Measurements from ENCODE around the gene MSS51.
"Not testable (repeated sequence)": the region's sequence is repeated elsewhere in the genome, so short reads cannot be mapped to it uniquely, and the experiment has no call there.

MSS51 gene

DNA sequence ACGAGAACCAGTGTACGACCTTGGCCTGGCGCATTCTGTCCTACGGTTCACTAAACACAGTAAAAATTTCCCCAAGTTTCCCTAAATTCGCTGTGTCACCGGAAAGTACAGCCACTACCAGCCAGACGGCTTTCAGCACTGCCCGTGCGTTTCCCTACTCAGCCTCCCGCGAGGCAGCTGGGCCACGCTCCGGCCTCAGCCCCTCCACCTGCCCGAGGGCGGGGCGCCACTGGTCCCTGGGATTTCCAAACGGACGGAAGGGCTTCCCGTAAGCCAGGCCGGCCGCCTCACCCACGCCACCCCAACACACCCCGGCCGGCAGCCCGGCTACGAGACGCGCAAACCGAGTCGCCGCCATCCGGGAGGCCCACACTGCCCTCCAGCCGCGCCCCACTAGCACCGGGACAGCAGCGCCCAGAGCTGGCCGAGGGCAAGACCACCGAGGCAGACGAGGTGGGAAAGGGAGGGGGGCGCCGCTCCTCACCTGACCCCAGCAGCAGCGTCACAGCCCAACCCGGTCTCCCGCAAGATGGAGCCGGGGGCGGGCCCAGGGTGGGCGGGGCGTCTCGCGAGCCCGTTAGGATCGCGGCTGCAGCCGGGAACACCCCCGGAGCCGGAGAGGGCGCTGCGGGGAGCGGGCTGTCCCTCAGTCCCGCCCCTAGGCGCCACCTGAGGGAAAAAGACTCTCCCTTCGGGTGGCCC lies 19.7 kb downstream of the MSS51 start, which contains the start of gene ANXA7:
Gene ANXA7, minus strand, starts transcription at position 531 of the 702 bp plus-strand sequence. CDS start 13,202 bp downstream, outside the sequence.
- peak; percentile 60 for DNase-seq

DNA sequence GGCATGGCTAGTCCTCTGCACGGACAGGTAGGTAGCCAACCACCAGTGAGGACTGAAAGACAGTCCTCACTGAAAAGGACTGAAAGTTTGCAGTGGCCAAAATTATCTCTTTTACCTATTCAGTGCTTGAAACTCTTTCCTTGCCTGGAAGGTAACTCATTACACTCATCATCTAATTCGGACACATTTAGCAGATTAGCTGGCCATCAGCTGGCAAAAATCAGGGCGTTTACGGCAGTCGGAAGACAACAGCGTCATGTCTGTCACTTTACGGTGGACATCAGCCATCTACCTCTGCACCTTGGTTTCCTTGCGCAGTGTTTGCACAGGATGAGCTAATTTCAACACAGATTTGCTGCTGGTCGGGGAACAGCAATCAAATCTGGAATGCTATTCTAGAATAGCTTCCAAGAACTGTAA lies 20.2 kb downstream of the MSS51 start:
- peak; percentile 46 for DNase-seq

DNA sequence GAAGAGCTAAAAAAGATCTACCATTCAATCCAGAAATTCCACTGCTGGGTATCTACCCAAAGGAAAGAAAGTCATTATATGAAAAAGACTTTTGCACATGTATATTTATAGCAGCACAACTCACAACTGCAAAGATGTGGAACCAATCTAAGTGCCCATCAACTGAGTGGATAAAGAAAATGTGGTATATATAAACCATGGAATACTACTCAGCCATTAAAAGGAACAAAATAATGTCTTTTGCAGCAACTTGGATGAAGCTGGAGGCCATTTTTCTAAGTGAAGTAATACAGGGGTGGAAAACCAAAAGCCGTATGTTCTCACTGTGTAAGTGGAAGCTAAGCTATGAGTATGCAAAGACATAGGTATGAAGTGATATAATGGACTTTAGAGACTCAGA lies 22.5 kb downstream of the MSS51 start:
- DNase-seq, result no peak

DNA sequence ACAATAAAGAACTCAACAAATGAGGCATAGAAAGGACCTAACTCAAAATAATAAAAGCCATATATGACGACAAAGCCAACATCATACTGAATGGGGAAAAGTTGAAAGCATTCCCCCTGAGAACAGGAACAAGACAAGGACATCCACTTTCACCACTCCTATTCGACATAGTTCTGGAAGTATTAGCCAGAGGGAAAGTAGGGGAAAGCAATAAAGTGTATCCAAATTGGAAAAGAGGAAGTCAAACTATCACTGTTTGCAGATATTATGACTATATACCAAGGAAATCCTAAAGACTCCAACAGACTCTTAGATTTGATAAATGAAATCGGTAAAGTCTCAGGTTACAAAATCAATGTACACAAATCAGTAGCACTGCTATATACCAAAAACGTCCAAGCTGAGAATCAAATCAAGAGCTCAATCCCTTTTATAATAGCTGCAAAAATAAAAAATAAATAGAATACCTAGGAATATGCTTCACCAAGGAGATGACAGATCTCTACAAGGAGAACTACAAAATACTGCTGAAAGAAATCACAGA lies 24.3 kb downstream of the MSS51 start:
- DNase-seq, result no peak

DNA sequence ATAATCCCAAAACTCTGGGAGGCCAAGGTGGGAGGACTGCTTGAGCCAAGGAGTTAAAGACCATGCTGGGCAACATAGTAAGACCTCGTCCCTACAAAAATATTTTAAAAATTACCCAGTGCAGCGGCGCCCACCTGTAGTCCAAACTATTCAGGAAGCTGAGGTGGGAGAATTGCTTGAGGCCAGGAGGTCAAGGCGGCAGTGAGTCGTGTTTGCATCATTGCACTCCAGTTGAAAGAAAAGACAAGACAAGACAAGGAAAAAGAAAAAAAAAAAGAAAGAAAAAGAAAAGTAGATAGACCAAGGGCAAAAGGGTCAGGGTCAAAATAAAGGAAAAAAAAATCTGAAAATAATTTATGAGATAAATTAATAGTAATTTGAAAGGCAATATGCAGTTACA lies 25.3 kb downstream of the MSS51 start:
- DNase-seq, result no peak

DNA sequence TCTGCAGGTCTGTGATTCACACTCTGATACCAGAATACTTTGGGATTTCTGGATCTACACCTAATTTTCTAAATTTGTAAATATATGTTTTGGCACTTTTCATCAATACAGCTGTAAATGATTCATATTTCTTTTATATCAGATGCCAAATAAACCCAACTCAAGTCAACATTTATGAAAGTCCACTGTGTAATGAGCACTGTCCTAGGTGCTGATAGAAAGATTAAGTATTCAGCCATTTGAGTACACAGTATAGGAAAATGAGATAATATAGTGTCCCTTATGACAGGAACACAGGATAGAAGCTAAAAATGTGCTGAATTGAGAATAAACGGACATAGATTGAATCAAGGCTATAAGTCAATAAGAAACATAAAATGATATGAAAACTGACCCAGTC lies 25.9 kb downstream of the MSS51 start:
- DNase-seq, result no peak

DNA sequence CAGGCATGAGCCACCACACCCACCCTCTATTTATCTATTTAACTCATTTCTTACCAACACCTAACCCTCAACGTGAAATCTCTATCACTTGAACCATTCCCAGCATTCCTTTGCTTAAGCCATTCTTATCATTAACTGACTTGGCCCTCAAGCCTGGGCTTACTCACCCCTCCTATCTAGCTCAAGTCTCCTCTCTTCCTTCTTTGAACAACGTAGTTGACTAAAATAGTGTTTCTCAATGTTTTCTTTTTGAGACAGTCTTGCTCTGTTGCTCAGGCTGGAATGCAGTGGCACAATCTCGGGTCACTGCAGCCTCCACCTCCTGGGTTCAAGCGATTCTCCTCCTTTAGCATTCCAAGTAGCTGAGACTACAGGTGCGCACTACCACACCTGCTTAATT lies 26.5 kb downstream of the MSS51 start:
- DNase-seq, result no peak

DNA sequence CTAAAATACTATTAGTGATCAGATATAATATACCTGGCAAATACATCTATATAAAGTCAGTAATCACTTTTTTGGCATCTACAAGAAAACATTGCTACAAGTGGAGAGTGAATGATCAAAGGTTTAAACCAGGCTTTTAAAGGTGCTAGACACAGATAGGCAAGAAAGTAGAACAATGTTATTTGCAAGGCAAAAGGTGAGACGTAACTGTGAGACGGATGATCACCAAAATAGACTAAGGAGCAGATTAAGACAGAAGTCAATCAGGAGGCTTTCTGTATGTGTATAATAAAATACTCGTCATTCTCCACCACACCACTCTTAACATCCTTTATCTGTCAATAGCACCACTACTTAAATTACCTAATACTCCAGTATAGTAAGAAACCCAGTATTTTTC lies 27.8 kb downstream of the MSS51 start:
- DNase-seq, result no peak

DNA sequence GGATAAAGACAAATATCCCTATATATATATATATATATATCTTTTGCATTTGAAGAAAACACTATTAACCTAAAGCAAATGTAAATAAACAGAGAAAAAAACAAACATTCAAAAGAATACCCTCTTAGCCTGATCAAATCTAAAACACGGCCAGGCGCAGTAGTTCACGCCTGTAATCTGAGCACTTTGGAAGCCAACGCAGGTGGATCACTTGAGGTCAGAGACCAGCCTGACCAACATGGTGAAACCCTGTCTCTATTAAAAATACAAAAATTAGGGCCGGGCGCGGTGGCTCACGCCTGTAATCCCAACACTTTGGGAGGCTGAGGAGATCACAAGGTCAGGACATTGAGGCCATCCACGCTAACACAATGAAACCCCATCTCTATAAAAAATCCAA lies 28.7 kb downstream of the MSS51 start:
- DNase-seq, result no peak

DNA sequence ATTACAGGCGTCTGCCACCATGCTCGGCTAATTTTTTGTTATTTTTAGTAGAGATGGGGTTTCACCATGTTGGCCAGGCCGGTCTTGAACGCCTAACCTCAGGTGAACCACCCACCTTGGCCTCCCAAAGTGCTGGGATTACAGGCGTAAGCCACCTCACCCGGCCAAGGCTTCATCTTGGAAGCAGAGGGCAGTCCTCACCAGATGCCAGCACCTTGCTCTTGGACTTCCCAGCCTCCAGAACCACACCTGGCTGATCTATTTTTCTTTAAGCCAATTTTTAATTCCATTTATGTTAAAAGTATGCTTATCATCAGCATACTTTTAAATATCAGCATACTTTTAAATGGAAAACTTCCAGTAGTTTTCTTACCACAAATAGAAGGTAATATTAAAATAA lies 31.7 kb downstream of the MSS51 start:
- no peak for DNase-seq

DNA sequence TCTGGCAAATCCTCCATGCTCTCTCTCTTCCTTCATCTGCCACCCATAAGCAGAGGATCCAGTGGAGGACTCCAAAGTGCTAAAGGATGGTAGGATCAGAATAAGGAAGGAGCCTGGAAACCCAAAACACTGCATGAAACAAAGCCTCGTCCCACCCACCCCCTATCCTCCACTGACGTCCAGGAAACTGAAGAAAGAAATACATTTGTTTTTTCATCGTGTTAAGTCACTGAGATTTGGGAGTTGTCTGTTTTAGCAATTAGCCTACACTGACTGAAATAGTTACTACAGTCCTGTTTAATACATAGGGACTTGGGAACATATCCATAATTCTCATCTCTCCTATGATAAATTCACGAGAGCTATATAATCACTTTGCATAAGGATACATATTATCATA lies 34.3 kb downstream of the MSS51 start:
- no peak for DNase-seq

DNA sequence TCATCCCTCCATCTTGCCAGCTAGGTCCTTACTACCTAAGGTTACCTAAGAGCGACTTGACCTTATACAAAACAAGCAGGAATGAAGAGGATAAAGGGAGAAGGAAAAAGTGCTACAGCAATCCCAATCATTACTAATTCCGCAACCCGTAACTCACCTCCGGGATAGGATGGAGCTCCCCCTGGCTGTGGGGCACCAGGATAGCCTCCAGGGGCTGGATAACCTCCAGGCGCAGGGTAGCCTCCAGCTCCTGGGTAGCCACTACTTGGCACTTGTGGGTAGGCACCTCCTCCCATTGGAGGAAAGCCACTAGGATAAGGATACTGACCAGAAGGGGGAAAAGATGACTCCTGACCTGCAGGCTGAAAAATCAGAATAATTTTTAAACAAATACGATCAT lies 35.3 kb downstream of the MSS51 start:
- no peak for DNase-seq

DNA sequence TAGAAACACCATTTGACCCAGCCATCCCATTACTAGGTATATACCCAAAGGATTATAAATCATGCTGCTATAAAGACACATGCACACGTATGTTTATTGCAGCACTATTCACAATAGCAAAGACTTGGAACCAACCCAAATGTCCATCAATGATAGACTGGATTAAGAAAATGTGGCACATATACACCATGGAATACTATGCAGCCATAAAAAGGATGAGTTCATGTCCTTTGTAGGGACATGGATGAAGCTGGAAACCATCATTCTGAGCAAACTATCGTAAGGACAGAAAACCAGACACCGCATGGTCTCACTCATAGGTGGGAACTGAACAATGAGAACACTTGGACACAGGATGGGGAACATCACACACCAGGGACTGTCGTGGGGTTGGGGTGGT lies 39.0 kb downstream of the MSS51 start:
- DNase-seq, result not testable (repeated sequence)

DNA sequence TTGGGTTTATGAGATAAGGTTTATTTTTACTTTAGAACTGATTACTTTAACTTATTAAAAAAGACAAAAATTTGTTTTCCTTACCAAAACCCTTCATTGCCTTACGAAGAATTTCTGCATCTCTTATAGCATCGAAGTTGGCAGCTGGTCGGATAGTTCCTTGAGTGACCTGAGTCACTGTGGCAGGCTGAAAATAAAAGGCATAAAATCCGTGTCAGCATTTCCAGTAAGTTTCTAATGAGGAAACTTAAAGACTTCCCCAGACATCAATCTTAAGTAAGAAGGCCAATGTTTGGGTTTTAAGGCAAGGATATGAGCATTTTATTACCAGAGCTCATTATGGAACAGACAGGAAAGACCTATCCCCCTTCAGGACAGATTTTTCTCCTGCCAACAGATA lies 45.1 kb downstream of the MSS51 start:
- no peak for DNase-seq

DNA sequence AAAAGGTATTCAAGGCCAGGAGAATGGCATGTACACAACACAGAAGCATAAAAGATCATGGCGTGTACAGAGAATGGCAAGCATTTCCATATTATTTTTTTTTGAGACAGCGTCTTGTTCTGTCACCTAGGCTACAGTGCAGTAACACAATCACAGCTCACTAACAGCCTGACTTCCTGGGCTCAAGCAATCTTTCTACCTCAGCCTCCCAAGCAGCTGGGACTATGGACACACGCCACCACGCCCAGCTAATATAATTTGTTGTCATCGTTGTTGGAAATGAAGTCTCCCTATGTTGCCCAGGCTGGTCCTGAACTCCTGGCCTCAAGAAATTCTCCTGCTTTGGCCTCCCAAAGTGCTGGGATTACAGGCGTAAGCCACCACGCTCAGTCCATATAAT lies 46.8 kb downstream of the MSS51 start:
- DNase-seq, result no peak

DNA sequence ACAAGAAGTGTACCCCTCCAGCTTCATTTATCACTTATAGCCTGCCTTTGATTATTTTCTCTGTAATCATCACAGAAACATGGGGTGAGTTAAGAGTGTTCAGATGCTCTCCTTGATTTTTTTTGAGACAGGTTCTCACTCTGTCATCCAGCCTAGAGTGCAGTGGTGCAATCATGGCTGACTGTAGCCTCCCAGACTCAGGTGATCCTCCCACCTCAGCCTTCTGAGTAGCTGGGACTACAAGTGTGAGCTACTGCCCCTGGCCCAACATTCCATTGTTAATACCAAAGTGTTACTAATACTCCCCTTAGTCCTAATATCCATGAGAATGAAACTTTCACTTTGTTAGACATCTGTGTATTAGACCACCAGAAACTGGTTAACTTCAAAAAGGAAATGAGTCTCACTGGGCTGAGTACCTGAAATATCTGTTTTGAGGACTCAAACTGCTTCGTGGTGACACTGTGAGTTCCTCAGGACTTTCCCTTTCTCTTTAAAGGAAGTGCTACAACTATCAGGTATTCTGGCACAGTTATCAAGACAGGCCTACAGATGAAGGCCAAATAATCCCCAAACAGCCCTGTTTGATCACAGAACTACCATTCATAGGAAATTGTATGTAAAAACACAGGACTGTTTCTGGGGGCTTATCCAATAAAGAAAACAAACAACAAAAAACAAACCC lies 54.2 kb downstream of the MSS51 start:
- no peak for DNase-seq

DNA sequence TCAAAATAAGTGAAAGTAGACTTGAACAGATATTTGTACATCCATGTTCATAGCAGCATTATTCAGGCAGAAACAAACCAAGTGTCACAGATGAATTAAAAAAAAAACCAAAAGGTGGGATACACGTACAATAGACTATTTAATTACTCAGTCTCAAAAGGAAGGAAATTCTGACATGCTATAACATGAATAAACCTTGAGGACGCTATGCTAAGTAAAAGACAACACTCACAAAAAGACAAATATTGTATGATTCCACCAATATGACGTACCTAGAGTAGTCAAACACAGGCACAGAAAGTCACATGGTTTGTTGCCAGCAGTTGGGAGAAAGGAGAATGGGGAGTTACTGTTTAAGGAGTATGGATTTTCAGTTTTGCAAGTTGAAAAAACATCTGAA lies 56.7 kb downstream of the MSS51 start:
- no peak for DNase-seq

All from DMS79 (cell line).